Glomerular visceral epithelial cell (primary cell): ENCODE measurements around the gene MUS81.

Experiments
- DNase-seq: peaks from one replicate; pipeline ENCODE4 v3.0.0-alpha.2; 2016; ENCODE audit errors: extremely low spot score

Gene MUS81

GRCh38 chr11:65912845-65913244 is 52.6 kb downstream of the MUS81 start:
- DNase-seq: peak; percentile 79

GRCh38 chr11:65915101-65915820 is 55.0 kb downstream of the MUS81 start:
- peak; percentile 75 for DNase-seq

- DNase-seq: peak; percentile 97
These were observed 55.6 kb downstream of the MUS81 start for GRCh38 chr11:65915821-65916251.
